Neuronal stem cell (in vitro differentiated cells): Measurements from ENCODE around the gene STEAP2.

Experiments
- DNase-seq: peaks from one replicate; pipeline ENCODE4 v3.0.0-alpha.2; 2013; ENCODE audit warnings: low spot score
- H2AFZ ChIP-seq: one replicate; pipeline ENCODE4 v1.6.1; 2013; ENCODE audit warnings: mild to moderate bottlenecking, low read length, inconsistent platforms
- H2AK5ac ChIP-seq: 2 replicates; pipeline ENCODE4 v1.6.1; 2013; ENCODE audit warnings: low read depth, mild to moderate bottlenecking, inconsistent platforms, low read length, moderate library complexity, mixed read lengths
- H2BK120ac ChIP-seq: 2 replicates; pipeline ENCODE4 v1.6.1; 2013; ENCODE audit warnings: low read depth, mild to moderate bottlenecking, inconsistent platforms, low read length, moderate library complexity, mixed read lengths
- H2BK12ac ChIP-seq: one replicate; pipeline ENCODE4 v1.6.1; 2013; ENCODE audit warnings: low read length, inconsistent platforms
- H2BK15ac ChIP-seq: 2 replicates; pipeline ENCODE4 v1.6.1; 2013; ENCODE audit warnings: mild to moderate bottlenecking, low read length, inconsistent platforms, mixed read lengths
- H2BK5ac ChIP-seq: one replicate; pipeline ENCODE4 v1.6.1; 2013; ENCODE audit warnings: inconsistent platforms, mild to moderate bottlenecking, low read length, moderate library complexity
- H3K14ac ChIP-seq: one replicate; pipeline ENCODE4 v1.6.1; 2013; ENCODE audit warnings: low read length, inconsistent platforms
- H3K18ac ChIP-seq: 2 replicates; pipeline ENCODE4 v1.6.1; 2013; ENCODE audit warnings: low read length, inconsistent platforms
- H3K23ac ChIP-seq: 2 replicates; pipeline ENCODE4 v1.6.1; 2013; ENCODE audit warnings: low read depth, mild to moderate bottlenecking, mixed read lengths, low read length, inconsistent platforms; ENCODE audit not compliant: poor library complexity
- H3K27ac ChIP-seq: replicated peaks from 3 replicates; pipeline ENCODE4 v1.5.1; 2013; ENCODE audit warnings: low read length, inconsistent platforms
- H3K27me3 ChIP-seq, 3 experiments: 2 replicates each; pipeline ENCODE4 v1.6.1; 2013; ENCODE audit warnings: low read length in 3 of 3, mild to moderate bottlenecking in 2 of 3, inconsistent platforms in 1 of 3, low read depth in 1 of 3, mixed read lengths in 1 of 3, moderate library complexity in 1 of 3; ENCODE audit not compliant: control insufficient read depth in 3 of 3, insufficient read depth in 3 of 3
- H3K36me3 ChIP-seq, 2 donors: replicated peaks in 1 of 2; 2 replicates each; pipeline ENCODE4 v1.6.1; 2013; ENCODE audit warnings: low read length in 2 of 2; ENCODE audit not compliant: control insufficient read depth in 2 of 2, insufficient read depth in 2 of 2
- H3K4ac ChIP-seq: 2 replicates; pipeline ENCODE4 v1.6.1; 2013; ENCODE audit warnings: inconsistent platforms, mild to moderate bottlenecking, low read length, moderate library complexity
- H3K4me1 ChIP-seq, 2 donors: 1 replicate in 1 of 2; 2 replicates in 1 of 2; pipeline ENCODE4 v1.6.1; 2013; ENCODE audit warnings: low read length in 2 of 2, low read depth in 1 of 2; ENCODE audit not compliant: control insufficient read depth in 2 of 2, insufficient read depth in 1 of 2
- H3K4me2 ChIP-seq: one replicate; pipeline ENCODE4 v1.6.1; 2013; ENCODE audit warnings: mild to moderate bottlenecking, low read length, inconsistent platforms; ENCODE audit not compliant: insufficient read depth, poor library complexity, severe bottlenecking
- H3K4me3 ChIP-seq, 2 donors: 2 replicates each; pipeline ENCODE4 v1.5.1; 2013; ENCODE audit warnings: low read length in 2 of 2, mild to moderate bottlenecking in 2 of 2, inconsistent platforms in 1 of 2, moderate library complexity in 1 of 2
- H3K79me1 ChIP-seq: one replicate; pipeline ENCODE4 v1.6.1; 2013; ENCODE audit warnings: low read depth, mild to moderate bottlenecking, inconsistent platforms, low read length, moderate library complexity
- H3K9ac ChIP-seq: one replicate; pipeline ENCODE4 v1.6.1; 2013; ENCODE audit warnings: mild to moderate bottlenecking, low read depth, low read length, inconsistent platforms; ENCODE audit not compliant: poor library complexity
- H3K9me3 ChIP-seq, 2 donors: replicated peaks in 1 of 2; 2 replicates each; pipeline versions ENCODE3 to v1.6.1; 2013; ENCODE audit warnings: low read length in 2 of 2, mild to moderate bottlenecking in 2 of 2, inconsistent platforms in 1 of 2, low read depth in 1 of 2, mixed read lengths in 1 of 2, moderate library complexity in 1 of 2; ENCODE audit not compliant: control insufficient read depth in 2 of 2, insufficient read depth in 1 of 2
- H4K8ac ChIP-seq: one replicate; pipeline ENCODE4 v1.6.1; 2013; ENCODE audit warnings: low read depth, mild to moderate bottlenecking, inconsistent platforms, low read length, moderate library complexity
- H4K91ac ChIP-seq: one replicate; pipeline ENCODE4 v1.6.1; 2013; ENCODE audit warnings: low read length, low read depth, mild to moderate bottlenecking, inconsistent platforms; ENCODE audit not compliant: poor library complexity
- WGBS, 2 donors: extraction: QIAGEN DNeasy Blood & Tissue Kit; methylation state at CpG; one replicate each; pipeline ENCODE4 v1.1.7; 2013; ENCODE audit warnings: missing lambda C conversion rate in 2 of 2, mixed read lengths in 1 of 2; ENCODE audit not compliant: insufficient read length in 2 of 2, insufficient replicate concordance in 1 of 2; ENCODE audit errors: extremely low coverage in 2 of 2; 5-methylcytosine and 5-hydroxymethylcytosine counted together

STEAP2 gene

GRCh38 chr7:90239625-90240228, 28.2 kb downstream of the STEAP2 start:
- Histone ChIP-seq H3K27ac (no peak overlapping the region), H2BK5ac (no peak overlapping the region), H3K4me3 (no peak overlapping the region), H3K18ac (no peak overlapping the region), H3K4ac (no peak overlapping the region), H3K79me1 (no peaks in the 10 kb centered on the region), H3K9me3 (no peaks in the 10 kb centered on the region), H3K23ac (no peak overlapping the region), H3K4me1 (peaks cover 2 to 3% of the 10 kb centered on the region in 2 donors), H4K8ac (no peak overlapping the region), H2BK15ac (no peak overlapping the region), H4K91ac (no peak overlapping the region), H2BK12ac (no peak overlapping the region), H2BK120ac (no peak overlapping the region), H2AFZ (no peak overlapping the region), H3K27me3 (no peaks in the 10 kb centered on the region), H3K4me2 (no peak overlapping the region), H3K9ac (no peak overlapping the region), H3K14ac (no peak overlapping the region), H2AK5ac (no peak overlapping the region), H3K36me3 (no peaks in the 10 kb centered on the region)
- WGBS, 2 donors = no CpG with 5 or more reads among the region's 9 CpGs
- DNase-seq = no peak

- H3K27me3 ChIP-seq = peaks cover 0 to 21% (median 0%) of the 10 kb centered on the region in 3 experiments
- DNase-seq = no peak
- no peak overlapping the region for H3K4ac ChIP-seq
- no peak overlapping the region for H4K8ac ChIP-seq
- H3K9me3 ChIP-seq = no peaks in the 10 kb centered on the region
- no peak overlapping the region for H2BK12ac ChIP-seq
- no CpG with 5 or more reads among the region's 3 CpGs for WGBS, 2 donors
- no peak overlapping the region for H3K4me2 ChIP-seq
- no peak overlapping the region for H2BK120ac ChIP-seq
- H2AK5ac ChIP-seq = no peak overlapping the region
- no peaks in the 10 kb centered on the region for H3K36me3 ChIP-seq
- H3K4me1 ChIP-seq = peaks cover 0 to 3% of the 10 kb centered on the region in 2 donors
- no peak overlapping the region for H3K9ac ChIP-seq
- H2BK15ac ChIP-seq = no peak overlapping the region
- peak overlapping the region; percentile 19 for H2AFZ ChIP-seq
- no peak overlapping the region for H3K18ac ChIP-seq
- no peak overlapping the region for H3K14ac ChIP-seq
- no peak overlapping the region for H4K91ac ChIP-seq
- no peak overlapping the region for H3K23ac ChIP-seq
- H3K79me1 ChIP-seq = no peaks in the 10 kb centered on the region
- H3K27ac ChIP-seq = no peak overlapping the region
- H2BK5ac ChIP-seq = no peak overlapping the region
- no peak overlapping the region for H3K4me3 ChIP-seq
Measured at GRCh38 chr7:90242369-90243168, 31.0 kb downstream of the STEAP2 start.

DNA sequence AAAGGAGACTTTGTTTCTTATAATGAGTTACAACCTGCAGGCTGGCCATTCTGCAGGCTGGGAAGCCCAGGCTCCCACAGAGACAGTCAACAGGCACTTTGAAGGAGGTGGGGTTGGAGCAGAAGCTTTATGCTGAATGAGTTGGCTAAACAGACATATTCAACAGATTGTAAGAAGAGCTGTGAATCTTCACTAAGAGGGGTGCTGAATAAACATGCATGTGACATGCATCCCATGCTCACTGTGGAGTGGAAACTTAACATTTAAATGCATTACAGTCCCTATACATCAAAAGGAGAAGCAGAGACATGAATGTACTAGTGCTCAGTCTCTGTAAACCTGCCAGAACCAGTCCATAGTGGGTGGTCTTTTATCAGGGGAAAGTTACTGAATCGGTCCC, 32.0 kb downstream of the STEAP2 start:
- Histone ChIP-seq H3K9me3 (no peaks in the 10 kb centered on the region), H2AK5ac (no peak overlapping the region)

DNA sequence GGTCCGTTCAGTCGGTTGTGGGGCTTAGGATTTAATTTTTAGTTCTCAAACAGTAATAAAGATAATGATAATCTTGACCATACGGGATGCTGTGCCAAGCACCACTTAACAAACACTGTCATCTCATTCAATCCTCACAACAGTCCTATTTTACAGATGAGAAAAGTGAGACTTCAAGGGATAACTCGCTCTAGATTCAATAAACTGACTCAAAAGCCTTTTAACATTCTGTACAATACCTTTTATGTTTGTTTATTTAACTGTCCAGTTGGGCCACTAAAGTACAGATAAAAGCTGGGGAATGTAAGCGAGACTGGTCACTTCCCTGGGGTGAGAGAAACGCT, 33.0 kb downstream of the STEAP2 start:
- WGBS, 2 donors = no CpG with 5 or more reads among the region's 6 CpGs
- Histone ChIP-seq H2BK5ac (no peak overlapping the region), H3K27me3 (peaks cover 0 to 30% (median 0%) of the 10 kb centered on the region in 3 experiments), H2AK5ac (no peak overlapping the region), H3K14ac (no peak overlapping the region), H2AFZ (peak overlapping the region; percentile 94), H3K36me3 (no peaks in the 10 kb centered on the region), H3K9ac (peak overlapping the region; percentile 56), H2BK15ac (no peak overlapping the region), H2BK12ac (no peak overlapping the region), H3K18ac (peak overlapping the region; percentile 1), H3K4me1 (peaks cover 0 to 3% of the 10 kb centered on the region in 2 donors), H4K8ac (no peak overlapping the region), H3K4me2 (peak overlapping the region; percentile 90), H3K9me3 (no peaks in the 10 kb centered on the region), H3K79me1 (no peaks in the 10 kb centered on the region), H3K4ac (no peak overlapping the region), H3K27ac (no peak overlapping the region), H3K23ac (no peak overlapping the region), H3K4me3 (peak overlapping the region; percentile 73 to 92), H4K91ac (no peak overlapping the region), H2BK120ac (no peak overlapping the region)
- DNase-seq = no peak

More for the DNA sequence above, 32.0 kb downstream of the STEAP2 start:
- no peak overlapping the region for H3K4me3 ChIP-seq
- no peak overlapping the region for H2BK15ac ChIP-seq
- no peak overlapping the region for H3K9ac ChIP-seq
- H3K14ac ChIP-seq = no peak overlapping the region
- H3K36me3 ChIP-seq = no peaks in the 10 kb centered on the region
- peaks cover 0 to 3% of the 10 kb centered on the region in 2 donors for H3K4me1 ChIP-seq
- no peak overlapping the region for H4K91ac ChIP-seq
- H2BK120ac ChIP-seq = no peak overlapping the region
- H4K8ac ChIP-seq = no peak overlapping the region
- WGBS, 2 donors = no CpG with 5 or more reads among the region's 1 CpG
- DNase-seq = no peak
- H3K27me3 ChIP-seq = peaks cover 0 to 28% (median 0%) of the 10 kb centered on the region in 3 experiments
- H3K23ac ChIP-seq = no peak overlapping the region
- H3K4me2 ChIP-seq = no peak overlapping the region
- H2BK5ac ChIP-seq = no peak overlapping the region
- no peak overlapping the region for H3K4ac ChIP-seq
- H2BK12ac ChIP-seq = no peak overlapping the region
- no peaks in the 10 kb centered on the region for H3K79me1 ChIP-seq
- peak overlapping the region; percentile 94 for H2AFZ ChIP-seq
- no peak overlapping the region for H3K27ac ChIP-seq
- H3K18ac ChIP-seq = no peak overlapping the region
